NOMO-1 (cell line): ENCODE data around the gene LCOR.

Experiments used
- DNase-seq, 2 experiments: peaks; one replicate each; lab custom pipeline; 2025; ENCODE audit not compliant: unreplicated experiment in 2 of 2; lab: John Stamatoyannopoulos, UW

LCOR gene

DNA sequence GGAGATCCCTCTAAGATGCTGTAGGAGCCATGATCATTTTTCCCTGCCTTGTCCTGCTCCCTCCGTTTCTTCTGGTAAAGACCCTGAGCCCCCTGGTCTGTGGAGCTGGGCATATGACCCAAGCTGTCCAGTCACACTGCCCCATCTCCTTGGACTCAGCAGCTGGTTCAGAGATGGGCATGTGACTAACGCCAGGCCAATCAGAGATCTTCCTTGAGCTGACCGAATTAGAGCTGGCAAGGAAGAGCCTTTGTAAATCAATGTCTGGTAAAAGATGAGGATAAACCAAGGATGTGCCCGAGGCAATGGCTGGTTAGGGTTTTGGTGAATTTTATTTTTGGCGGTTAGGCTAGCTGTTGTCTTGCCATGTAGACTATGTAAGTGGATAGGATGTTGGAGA is 173.3 kb downstream of the LCOR start:
- no peak for DNase-seq

GRCh38 chr10:97006364-97006763 is 174.3 kb downstream of the LCOR start:
- DNase-seq, result no peak

- no peak for DNase-seq
Observed at GRCh38 chr10:97007417-97007816, 175.3 kb downstream of the LCOR start.

DNA sequence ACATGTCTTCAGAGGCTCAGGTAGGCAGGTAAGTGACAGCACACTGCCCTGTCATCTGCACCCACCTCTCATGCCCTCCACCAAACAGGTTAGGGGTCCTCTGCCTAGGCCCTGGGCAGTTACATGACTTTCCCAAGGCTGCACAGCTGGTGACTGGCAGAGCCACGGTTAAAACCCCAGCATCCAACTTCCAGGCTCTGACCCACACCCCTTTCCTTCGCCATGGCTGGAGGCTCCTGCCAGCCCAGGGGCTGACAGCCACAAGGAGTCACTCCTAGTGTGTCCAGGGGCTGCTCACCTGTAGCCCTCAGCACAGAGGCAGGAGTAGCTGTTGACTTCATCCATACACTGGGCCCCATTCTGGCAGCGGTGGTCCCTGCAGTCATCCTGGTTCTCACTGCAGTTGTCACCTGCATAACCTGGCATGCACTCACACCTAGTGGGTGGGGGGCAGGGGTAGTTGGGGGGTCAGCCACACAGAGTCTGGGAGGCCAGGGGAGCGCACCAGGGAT is 178.7 kb downstream of the LCOR start:
- DNase-seq, result no peak

DNA sequence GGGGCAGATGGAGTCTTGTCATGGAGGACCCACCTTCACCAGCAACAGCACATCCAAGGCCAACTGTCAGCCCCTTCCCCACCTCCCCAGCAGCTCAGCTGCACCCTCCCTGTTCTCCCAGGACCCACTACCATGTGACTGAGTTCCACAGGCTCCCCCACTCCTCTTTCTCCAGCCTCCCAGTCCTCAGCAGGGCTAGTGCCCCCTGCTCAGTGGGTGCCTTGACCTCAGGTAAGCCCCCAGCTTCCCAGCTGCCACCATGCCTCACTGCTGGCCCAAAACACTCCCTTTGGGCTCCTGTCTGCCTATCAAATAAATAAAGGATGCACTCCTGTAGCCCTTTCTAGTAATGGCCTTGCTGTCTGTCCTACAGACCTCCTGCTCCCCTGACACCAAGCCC is 179.3 kb downstream of the LCOR start:
- no peak for DNase-seq

- DNase-seq, result no peak
Observed at GRCh38 chr10:97012470-97012869, 180.4 kb downstream of the LCOR start.

DNA sequence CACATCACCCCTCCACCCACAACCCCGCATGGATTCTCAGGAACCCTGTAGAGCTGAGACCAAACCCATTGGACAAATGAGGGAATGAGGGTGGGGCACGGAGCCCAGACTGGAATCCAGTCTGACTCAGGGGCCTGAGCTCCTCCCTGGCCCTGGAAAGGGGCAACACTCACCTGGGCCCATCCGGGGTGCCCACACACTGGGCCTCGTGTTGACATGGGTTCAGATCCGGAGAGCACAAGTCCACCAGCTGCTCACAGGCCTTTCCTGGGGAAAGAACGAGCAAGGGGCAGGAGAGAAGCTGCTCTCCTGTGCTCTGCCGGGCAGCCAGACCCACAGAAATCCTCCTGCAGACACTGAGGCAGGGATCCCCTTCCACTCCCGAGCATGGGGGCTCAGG is 181.5 kb downstream of the LCOR start:
- no peak for DNase-seq

DNA sequence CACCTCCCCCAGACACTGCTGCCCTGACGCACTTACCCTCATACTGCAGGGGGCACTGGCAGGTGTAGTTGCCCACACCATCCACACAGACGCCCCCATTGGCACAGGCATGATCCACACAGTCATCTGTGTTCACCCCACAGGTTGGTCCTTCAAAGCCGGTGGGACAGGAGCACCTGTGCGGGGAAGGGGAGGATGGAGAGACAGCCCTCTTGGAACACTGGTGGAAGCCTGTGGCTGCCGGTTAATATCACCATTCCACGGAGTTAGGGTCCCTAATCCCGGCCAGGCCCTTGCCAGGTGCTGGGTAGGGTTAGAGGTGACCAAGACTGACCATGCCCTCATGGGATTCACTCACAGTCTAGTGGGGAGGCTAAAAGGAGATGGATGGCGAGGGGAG is 181.9 kb downstream of the LCOR start:
- no peak for DNase-seq

DNA sequence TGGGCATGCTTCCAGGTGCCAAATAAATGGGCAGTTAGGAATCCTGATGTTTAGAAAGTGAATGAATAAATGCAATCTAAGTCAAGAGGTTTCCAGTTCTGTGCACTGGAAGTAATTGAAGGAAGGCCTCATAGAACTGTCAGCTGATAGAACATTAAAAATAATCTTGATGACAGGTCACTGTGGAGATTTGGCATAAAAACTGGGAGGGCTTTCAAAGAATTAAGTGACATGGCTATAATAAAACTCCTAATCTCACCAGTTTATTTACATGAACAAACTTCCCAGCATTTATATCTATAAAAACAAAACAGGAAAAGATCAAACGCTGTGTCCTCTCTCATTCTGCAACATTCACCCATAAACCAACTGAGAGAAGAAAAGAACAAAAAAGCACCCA is 183.1 kb downstream of the LCOR start:
- DNase-seq, result no peak

DNA sequence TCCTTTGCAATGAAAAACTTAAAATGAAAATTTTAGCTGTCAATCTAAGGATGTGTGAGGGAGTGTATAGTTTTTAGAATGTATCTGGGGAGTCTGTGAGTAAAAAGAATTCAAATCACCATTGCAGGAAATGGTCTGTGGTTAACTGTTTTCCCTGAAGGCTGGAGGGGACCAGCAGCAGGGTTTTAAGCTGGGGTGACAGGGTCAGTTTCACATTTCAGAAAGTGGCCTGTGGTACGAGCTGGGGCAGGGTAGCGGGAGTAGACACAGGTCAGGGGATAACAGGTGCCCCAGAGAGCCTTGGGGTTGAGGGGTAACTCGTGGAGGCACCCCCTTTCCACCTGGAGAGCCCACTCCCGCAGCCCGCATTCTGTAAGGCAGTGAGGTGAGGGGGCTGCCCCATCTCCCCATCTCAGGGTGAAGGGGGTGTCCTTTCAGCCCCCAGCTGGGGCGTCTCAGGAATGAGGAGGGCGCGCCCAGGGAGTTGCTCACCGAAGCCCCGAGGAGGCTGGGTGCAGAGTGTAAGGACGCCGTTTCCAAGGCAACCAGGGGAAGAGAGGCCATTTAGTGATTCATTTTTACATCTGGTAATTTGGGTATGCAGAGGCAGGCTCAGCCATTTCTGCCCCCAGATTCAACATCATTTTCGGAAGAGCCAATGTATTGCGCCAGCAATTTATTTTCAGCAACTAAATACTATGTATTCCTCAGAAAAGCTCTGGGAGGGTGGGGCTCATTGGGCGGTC is 184.8 kb downstream of the LCOR start:
- no peak for DNase-seq

- no peak for DNase-seq
Observed at GRCh38 chr10:97017474-97017903, 185.4 kb downstream of the LCOR start.

GRCh38 chr10:97018251-97019212 is 186.4 kb downstream of the LCOR start:
- DNase-seq, result no peak

GRCh38 chr10:97019213-97019844 is 187.2 kb downstream of the LCOR start:
- no peak for DNase-seq

GRCh38 chr10:97020452-97021400 is 188.6 kb downstream of the LCOR start:
- DNase-seq, result no peak

DNA sequence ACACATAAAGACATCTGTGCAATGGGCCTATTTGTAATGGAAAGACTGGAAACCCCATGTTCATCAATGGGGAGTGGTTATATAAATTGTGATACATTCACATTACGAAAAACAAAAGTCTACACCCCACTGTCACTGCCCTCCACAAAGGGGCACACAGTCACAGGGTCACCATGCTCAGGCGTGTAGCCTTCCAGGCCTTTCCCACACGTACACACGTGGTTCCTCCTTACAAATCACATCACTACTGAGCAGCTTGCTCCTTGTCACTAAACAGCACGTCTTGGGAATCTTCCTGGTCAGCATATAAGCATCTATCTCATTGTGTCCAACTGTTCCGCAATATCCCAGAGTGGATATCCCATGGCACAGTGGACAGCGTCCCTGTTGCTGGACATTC is 190.5 kb downstream of the LCOR start:
- DNase-seq, result no peak

DNA sequence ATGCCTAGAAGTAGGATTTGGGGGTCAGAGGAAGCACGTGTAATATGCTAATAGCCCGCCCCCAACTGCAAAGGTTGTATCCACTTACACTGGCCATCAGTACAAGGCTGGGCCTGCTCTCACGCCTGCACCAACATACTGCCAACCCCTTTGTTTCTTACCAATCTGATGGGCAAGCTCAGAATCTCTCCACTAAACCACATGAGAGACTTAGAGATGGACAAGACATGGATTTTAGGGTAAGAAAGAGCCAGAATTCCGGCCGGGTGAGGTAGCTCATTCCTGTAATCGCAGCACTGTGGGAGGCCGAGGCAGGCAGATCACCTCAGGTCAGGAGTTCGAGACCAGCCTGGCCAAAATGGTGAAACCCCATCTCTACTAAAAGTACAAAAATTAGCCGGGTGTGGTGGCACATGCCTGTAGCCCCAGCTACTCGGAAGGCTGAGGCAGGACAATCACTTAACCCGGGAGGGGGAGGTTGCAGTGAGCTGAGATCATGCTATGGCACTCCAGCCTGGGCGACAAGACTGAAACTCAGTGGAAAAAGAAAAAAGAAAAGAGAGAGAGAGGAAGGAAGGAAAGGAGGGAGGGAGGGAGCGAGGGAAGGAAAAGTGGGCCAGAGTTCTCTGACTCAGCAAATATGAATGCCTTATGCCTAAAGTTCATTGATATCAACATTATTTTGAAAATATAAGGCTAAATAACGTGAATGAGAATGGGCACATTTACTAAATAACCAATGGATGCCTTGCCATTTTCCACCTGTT is 191.5 kb downstream of the LCOR start:
- no peak for DNase-seq

DNA sequence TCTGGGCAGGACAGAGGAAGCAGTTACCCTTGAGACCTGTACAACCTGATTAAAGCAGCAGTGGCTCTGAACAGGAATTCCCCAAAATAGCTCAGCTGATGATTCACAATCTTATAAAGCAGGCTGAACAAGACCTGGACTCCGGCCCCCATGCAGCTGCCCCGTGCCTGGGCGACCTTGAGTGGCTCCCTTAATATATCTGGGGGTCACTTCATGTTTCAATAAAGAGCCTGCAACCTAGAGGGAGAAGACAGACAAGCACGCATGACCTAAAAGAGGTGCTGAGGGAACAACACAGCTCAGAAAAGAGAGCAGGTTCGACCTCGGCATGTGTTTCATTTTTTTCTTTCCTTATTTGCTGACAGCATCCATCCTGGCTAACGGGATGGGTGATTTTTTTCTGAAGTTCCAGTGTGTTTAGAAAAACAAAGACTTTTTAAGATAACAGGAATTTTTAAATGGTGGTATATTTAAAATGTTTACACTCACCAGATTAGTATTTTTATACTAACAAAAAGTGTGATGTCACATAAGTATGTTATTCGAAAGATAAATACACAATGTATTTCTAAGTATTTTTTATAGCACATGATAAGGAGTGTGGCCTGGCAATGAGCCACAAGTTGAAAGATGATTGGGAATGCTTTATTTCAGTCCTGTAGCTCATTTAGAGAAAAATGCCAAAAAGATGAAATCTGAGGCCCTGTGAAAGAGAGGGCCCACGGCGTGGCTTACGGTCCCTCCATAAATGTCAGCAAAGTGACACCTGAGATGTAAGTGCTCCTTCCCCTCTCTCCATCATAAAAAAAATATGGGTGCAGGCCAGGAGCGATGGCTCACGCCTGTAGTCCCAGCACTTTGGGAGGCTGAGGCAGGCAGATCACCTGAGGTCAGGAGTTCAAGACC is 192.3 kb downstream of the LCOR start:
- no peak for DNase-seq

DNA sequence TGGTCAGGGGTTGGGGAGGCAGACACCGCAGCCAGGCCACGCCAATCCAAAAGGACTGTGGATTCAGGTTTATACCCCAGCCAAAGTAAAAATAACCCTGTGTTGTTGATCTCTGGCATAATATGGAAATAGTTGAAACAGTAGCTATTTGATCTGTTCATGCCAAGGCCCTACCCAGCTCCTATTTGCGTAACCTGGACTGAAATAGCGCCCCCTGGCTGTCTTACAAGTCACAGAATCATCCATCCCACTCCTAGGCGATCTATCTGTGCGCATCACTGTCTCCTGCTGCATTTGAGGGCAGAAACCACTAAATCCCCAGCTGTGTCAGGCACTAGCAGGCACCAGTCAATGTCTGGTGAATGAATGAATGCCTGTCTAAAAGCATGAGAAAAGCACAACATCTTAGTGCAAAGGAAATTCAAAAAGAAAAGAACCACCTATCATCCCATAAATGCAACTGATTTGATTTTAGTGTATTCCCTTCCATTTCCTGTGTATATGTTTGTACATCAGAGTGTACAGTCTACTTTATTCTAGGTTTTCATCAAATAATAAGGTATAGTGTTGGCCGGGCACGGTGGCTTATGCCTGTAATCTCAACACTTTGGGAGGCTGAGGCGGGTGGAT is 193.6 kb downstream of the LCOR start:
- peak; percentile 22 to 27 for DNase-seq
